Cardiac muscle cell (in vitro differentiated cells and primary cell): ENCODE results near the gene FNBP1. TPM values are rescaled to one million over a fixed set of nuclear protein-coding genes. Genes with fewer than 3 reads are reported as not detected.
A peak's percentile ranks its signal among the peaks of the same experiment; 100 is the strongest.

Experiments used
- DNase-seq, 2 donors: peaks; one replicate each; pipeline versions ENCODE4 v3.0.0 to v3.0.0-alpha.2; 2010 to 2017; ENCODE audit warnings: low read depth in 1 of 2, low spot score in 1 of 2
- H3K27ac ChIP-seq: fragments of 200-600 bp; sonication (generic); 2 replicates; pipeline ENCODE4 v1.5.1; 2016
- H3K27me3 ChIP-seq: fragments of 200-600 bp; sonication (generic); 2 replicates; pipeline ENCODE4 v1.6.0; 2016; ENCODE audit warnings: control low read depth
- H3K36me3 ChIP-seq: fragments of 200-600 bp; sonication (generic); 2 replicates; pipeline ENCODE4 v1.5.1; 2016; ENCODE audit warnings: control low read depth
- H3K4me1 ChIP-seq: fragments of 200-600 bp; sonication (generic); 2 replicates; pipeline ENCODE4 v1.8.1; 2017; ENCODE audit warnings: low read depth, mild to moderate bottlenecking, mixed run types
- H3K4me3 ChIP-seq: fragments of 200-600 bp; sonication (generic); 2 replicates; pipeline ENCODE4 v1.5.1; 2016; ENCODE audit warnings: mild to moderate bottlenecking
- H3K9me3 ChIP-seq: fragments of 200-600 bp; sonication (generic); 2 replicates; pipeline ENCODE4 v1.5.1; 2017; ENCODE audit warnings: low read depth, mild to moderate bottlenecking, control low read depth
- CTCF ChIP-seq: IDR thresholded peaks from 2 replicates; pipeline ENCODE4 v1.5.1; 2012; ENCODE audit warnings: low read depth, mild to moderate bottlenecking, low read length
- polyA plus RNA-seq: library from polyadenylated mRNA; unstranded; fragments of >200 nt; fragmentation: Nextera tagmentation; extraction: Ambion mirVana; gene quantifications from 2 replicates; pipeline ENCODE4 v1.2.1, GENCODE V29; 2016
- total RNA-seq: library from RNA; depleted of rRNA; stranded (reverse); fragments of >200 nt; gene quantifications from 2 replicates; pipeline ENCODE4 v1.2.3, GENCODE V29; 2016

Gene FNBP1
- total and polyA plus RNA-seq, 2 experiments from 2014 or later, result 20.5 to 37.9 TPM

DNA sequence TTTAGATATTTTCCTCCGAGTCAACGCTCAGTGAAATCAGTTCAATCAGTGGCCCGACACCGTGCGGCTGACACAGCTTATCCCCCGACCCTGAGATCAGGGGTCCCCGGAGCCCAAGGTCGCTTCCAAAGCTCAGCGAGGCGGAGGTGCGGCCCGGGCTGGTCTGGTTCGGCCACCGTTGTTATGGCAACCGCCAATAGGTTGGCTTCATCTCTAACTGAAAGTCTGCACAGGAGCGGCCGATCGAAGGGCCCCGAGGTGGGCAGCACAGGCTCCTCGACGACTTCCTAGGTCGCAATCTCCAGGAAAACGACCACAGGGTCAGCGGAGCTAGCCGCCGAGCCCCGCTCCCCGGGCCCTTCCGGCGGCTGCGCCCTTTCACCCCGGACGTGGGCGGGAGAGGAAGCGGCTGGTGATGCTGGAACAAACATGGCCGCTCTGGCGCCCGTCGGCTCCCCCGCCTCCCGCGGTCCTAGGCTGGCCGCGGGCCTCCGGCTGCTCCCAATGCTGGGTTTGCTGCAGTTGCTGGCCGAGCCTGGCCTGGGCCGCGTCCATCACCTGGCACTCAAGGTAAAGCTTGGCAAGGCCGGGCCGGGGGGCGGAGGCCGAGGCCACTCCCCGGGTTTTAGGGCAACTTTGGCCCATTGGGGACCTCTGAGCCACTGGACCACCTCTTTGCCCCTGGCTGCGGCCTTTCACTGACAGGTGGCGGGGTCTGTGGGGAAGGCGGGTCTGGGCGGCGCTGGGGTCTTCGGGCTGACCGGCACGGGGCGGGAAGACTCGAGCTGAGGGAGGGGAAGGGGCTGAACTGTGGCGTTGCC is 10.7 kb upstream of the FNBP1 start, which contains the start of gene GPR107:
GPR107 (plus strand) TSS at position 403 of the 821 bp plus-strand sequence; CDS start at position 430, 27 bp downstream.
- DNase-seq, result peak; percentile 79 to 90
- Histone ChIP-seq H3K4me3 (peak within 1 kb of the TSS; percentile 84), H3K27me3 (no peaks in the 10 kb centered on the region), H3K9me3 (no peaks in the 10 kb centered on the region), H3K36me3 (no peaks in the 10 kb centered on the region), H3K4me1 (peaks cover 15% of the 10 kb centered on the region), H3K27ac (peak within 1 kb of the TSS; percentile 90)
- no peak for TF ChIP-seq CTCF

DNA sequence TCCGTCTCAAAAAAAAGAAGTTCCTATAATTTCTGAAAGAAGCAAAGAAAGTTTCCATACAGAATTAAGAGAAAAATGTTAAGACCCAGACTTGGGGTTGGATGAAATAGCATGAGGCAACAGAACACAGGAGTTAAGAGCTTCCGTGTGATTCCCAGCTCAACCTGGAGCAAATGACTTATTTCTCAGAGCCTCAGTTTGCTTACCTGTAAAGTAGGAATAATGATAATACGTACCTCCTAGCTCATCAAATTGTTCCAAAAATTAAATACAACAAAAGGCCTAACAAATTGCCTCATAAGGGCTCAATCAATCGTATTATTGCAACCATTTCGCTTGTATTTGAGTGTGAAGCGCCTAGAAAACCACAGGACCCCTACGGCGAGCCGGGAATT is 10.1 kb upstream of the FNBP1 start:
- H3K27ac ChIP-seq, result peak overlapping the region; percentile 90
- DNase-seq, result no peak
- no peak for TF ChIP-seq CTCF
- peak overlapping the region; percentile 84 for H3K4me3 ChIP-seq
- H3K9me3 ChIP-seq, result no peaks in the 10 kb centered on the region
- no peaks in the 10 kb centered on the region for H3K27me3 ChIP-seq
- H3K4me1 ChIP-seq, result peaks cover 15% of the 10 kb centered on the region
- no peaks in the 10 kb centered on the region for H3K36me3 ChIP-seq

GRCh38 chr9:130051855-130052254 is 8.9 kb upstream of the FNBP1 start:
- Histone ChIP-seq H3K9me3 (no peaks in the 10 kb centered on the region), H3K4me3 (no peak overlapping the region), H3K4me1 (peaks cover 15% of the 10 kb centered on the region), H3K36me3 (no peaks in the 10 kb centered on the region), H3K27me3 (no peaks in the 10 kb centered on the region), H3K27ac (no peak overlapping the region)
- TF ChIP-seq CTCF, result no peak
- no peak for DNase-seq

DNA sequence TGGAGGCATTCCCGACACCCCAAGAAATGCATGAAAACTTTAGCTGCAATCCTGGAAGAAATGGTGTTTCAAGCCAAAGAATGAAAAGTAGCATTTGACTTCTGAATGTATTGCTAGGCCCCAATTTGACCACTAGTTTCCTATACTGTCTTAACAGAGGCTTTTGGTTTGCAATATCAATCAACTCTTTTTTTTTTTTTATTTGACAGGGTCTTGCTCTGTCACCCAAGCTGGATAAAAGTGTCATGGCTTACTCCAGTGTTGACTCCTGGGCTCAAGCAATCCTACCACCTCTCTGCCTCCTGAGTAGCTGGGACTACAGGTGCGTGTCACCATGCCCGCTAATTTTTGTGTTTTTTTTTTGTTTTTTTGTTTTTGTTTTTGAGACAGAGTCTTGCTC is 7.5 kb upstream of the FNBP1 start:
- DNase-seq, result no peak
- H3K9me3 ChIP-seq, result no peaks in the 10 kb centered on the region
- H3K4me3 ChIP-seq, result no peak overlapping the region
- H3K36me3 ChIP-seq, result no peaks in the 10 kb centered on the region
- H3K27me3 ChIP-seq, result no peaks in the 10 kb centered on the region
- peaks cover 18% of the 10 kb centered on the region for H3K4me1 ChIP-seq
- no peak for TF ChIP-seq CTCF
- H3K27ac ChIP-seq, result peak overlapping the region; percentile 51

- Histone ChIP-seq H3K36me3 (no peaks in the 10 kb centered on the region), H3K4me1 (peaks cover 16% of the 10 kb centered on the region), H3K9me3 (no peaks in the 10 kb centered on the region), H3K27ac (peak overlapping the region; percentile 51), H3K4me3 (no peak overlapping the region), H3K27me3 (no peaks in the 10 kb centered on the region)
- no peak for DNase-seq
- TF ChIP-seq CTCF, result no peak
Observed at GRCh38 chr9:130049431-130050210, 6.6 kb upstream of the FNBP1 start.
